Esophagus muscularis mucosa (tissue), 3 donors: ENCODE data around the gene ADK.

Experiments used
- POLR2A ChIP-seq: fragments of 450-650 bp; IDR thresholded peaks from one replicate; pipeline ENCODE4 v1.6.1; 2017; ENCODE audit warnings: antibody characterized with exemption, moderate library complexity, mild to moderate bottlenecking, low read depth
- TF ChIP-seq, protein P1 (sequence below), 3 experiments: fragments of 200-600 bp in 2 of 3; fragments of 450-650 bp in 1 of 3; sonication (generic) in 2 of 3; IDR thresholded peaks; one replicate each; pipeline ENCODE4 v1.5.1; 2017 to 2019; ENCODE audit warnings: antibody characterized with exemption in 3 of 3, mild to moderate bottlenecking in 2 of 3, moderate library complexity in 1 of 3

DNA sequence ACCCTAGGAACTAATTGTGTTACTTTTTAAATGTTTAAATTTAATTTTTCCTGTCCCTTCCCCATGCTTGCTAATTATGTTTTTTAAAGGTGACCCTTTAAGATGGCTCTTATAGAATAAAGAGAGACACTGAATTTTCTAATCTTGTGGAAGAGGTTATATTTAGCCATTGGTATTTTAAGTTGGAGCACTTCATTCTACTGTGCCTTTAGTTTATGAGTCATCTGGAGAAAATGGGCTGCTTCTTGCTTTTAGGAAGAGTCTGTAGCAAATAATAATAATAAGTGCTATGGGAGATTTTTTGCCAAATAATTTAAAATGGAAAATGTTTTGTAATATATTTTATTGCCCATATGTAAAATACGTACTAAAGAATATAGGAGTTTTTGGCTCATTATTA lies 139.7 kb downstream of the ADK start:
- TF ChIP-seq, protein P1, sequence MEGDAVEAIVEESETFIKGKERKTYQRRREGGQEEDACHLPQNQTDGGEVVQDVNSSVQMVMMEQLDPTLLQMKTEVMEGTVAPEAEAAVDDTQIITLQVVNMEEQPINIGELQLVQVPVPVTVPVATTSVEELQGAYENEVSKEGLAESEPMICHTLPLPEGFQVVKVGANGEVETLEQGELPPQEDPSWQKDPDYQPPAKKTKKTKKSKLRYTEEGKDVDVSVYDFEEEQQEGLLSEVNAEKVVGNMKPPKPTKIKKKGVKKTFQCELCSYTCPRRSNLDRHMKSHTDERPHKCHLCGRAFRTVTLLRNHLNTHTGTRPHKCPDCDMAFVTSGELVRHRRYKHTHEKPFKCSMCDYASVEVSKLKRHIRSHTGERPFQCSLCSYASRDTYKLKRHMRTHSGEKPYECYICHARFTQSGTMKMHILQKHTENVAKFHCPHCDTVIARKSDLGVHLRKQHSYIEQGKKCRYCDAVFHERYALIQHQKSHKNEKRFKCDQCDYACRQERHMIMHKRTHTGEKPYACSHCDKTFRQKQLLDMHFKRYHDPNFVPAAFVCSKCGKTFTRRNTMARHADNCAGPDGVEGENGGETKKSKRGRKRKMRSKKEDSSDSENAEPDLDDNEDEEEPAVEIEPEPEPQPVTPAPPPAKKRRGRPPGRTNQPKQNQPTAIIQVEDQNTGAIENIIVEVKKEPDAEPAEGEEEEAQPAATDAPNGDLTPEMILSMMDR (IDR thresholded peaks at IDR 0.05) = no peak
- no peak for TF ChIP-seq POLR2A
